ENCODE measurements around the gene SNAPC1.

Gene SNAPC1

DNA sequence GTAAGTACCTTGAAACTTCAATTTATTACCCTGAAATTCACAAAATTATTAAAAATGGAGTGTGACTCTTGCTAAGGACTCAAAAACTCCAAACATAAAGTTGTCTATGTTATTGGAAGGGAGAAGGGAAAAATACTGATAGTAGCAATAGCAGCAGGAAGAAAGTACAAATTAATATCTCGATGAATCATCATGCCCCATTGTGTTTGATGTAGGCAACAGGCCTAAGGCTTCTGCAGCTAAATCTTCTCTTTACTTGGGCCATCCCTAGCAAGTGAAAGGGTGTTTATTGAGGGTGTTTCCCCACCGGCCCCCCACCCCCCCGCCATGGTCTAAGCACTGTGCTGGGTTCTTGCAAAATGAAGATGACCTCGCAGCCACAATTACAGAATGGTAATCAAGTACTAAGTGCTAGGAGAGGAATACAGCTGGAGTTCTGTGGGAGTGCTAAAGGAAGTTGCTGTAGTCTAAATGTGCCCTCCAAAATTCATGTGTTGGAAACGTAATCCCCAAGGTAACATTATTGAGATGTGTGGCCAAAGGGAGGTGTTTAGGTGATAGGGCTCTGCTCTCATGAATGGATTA lies 76.5 kb downstream of the SNAPC1 start:
- no peaks in the 10 kb centered on the region for H3K9me3 ChIP-seq (ENCODE audit: low read depth, low read length)
- TF ChIP-seq EZH2 (IDR thresholded peaks at IDR 0.05): no peak
- TF ChIP-seq FOXP2 (optimal IDR thresholded peaks at IDR 0.05; ENCODE audit: control extremely low read depth, extremely low read length, insufficient read depth): no peak
- TF ChIP-seq POLR2AphosphoS5 (IDR thresholded peaks at IDR 0.05; ENCODE audit: borderline replicate concordance, low read depth, low read length): no peak
- no peak overlapping the region for H3K4me3 ChIP-seq
- H3K27ac ChIP-seq: no peak overlapping the region
- no peaks in the 10 kb centered on the region for H3K36me3 ChIP-seq (ENCODE audit: insufficient read depth, low read length)
- no peak for DNase-seq (ENCODE audit: low read depth, low spot score)
- H3K9ac ChIP-seq (ENCODE audit: insufficient read length): no peak overlapping the region

DNA sequence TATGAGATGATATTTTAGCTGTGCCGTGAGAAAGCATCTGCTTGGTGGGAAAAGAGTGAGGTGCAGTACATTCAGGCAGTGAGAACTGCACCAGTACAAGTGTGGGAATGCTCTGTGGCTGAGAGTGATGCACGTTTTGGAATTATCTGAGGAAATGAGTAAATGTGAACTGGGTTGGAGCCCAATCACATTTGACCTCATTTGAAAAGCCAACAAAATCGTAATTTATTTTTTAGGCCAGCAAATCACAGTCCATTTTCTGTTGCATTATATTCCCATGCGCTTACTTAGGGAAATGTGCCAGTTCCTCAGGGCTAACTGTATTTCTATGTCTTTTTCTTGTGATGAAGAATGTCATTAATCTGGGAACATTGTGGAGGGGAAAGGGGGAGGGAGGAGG lies 77.3 kb downstream of the SNAPC1 start:
- H3K9me3 ChIP-seq (ENCODE audit: low read depth, low read length): no peaks in the 10 kb centered on the region
- no peak for TF ChIP-seq FOXP2 (optimal IDR thresholded peaks at IDR 0.05; ENCODE audit: control extremely low read depth, extremely low read length, insufficient read depth)
- no peak overlapping the region for H3K4me3 ChIP-seq
- no peak overlapping the region for H3K27ac ChIP-seq
- no peak for DNase-seq (ENCODE audit: low read depth, low spot score)
- H3K36me3 ChIP-seq (ENCODE audit: insufficient read depth, low read length): no peaks in the 10 kb centered on the region
- no peak overlapping the region for H3K9ac ChIP-seq (ENCODE audit: insufficient read length)

GRCh38 chr14:61841145-61841544 lies 78.9 kb downstream of the SNAPC1 start:
- Histone ChIP-seq H3K4me3 (no peak overlapping the region), H3K27ac (no peak overlapping the region), H3K9ac (ENCODE audit: insufficient read length) (no peak overlapping the region), H3K9me3 (ENCODE audit: low read depth, low read length) (no peaks in the 10 kb centered on the region), H3K36me3 (ENCODE audit: insufficient read depth, low read length) (no peaks in the 10 kb centered on the region)
- TF ChIP-seq FOXP2 (optimal IDR thresholded peaks at IDR 0.05; ENCODE audit: control extremely low read depth, extremely low read length, insufficient read depth) (no peak), EZH2 (IDR thresholded peaks at IDR 0.05) (no peak), POLR2AphosphoS5 (IDR thresholded peaks at IDR 0.05; ENCODE audit: borderline replicate concordance, low read depth, low read length) (no peak)
- DNase-seq (ENCODE audit: low read depth, low spot score): peak; percentile 20
